HuH-7 (cell line): Measurements from ENCODE around the gene ACTN4.

Experiments used
- DNase-seq: peaks from one replicate; pipeline ENCODE4 v3.0.0; 2011; ENCODE audit warnings: low spot score

The ACTN4 gene

GRCh38 chr19:38725469-38726283 lies 78.2 kb downstream of the ACTN4 start:
- DNase-seq: no peak

- DNase-seq: no peak
These were observed 78.8 kb downstream of the ACTN4 start for GRCh38 chr19:38726284-38726673.

GRCh38 chr19:38726761-38727301 lies 79.4 kb downstream of the ACTN4 start:
- no peak for DNase-seq

- no peak for DNase-seq
These were observed 79.9 kb downstream of the ACTN4 start for GRCh38 chr19:38727306-38727867.

- DNase-seq: no peak
These were observed 80.6 kb downstream of the ACTN4 start for GRCh38 chr19:38727868-38728660.

GRCh38 chr19:38728752-38729541 lies 81.5 kb downstream of the ACTN4 start:
- no peak for DNase-seq

GRCh38 chr19:38729653-38730469 lies 82.4 kb downstream of the ACTN4 start:
- DNase-seq: peak; percentile 85

GRCh38 chr19:38730470-38730730 lies 83.0 kb downstream of the ACTN4 start:
- DNase-seq: no peak

- DNase-seq: no peak
These were observed 83.5 kb downstream of the ACTN4 start for GRCh38 chr19:38730731-38731589.

GRCh38 chr19:38731654-38732301 lies 84.3 kb downstream of the ACTN4 start:
- DNase-seq: no peak

GRCh38 chr19:38733241-38733492 lies 85.7 kb downstream of the ACTN4 start:
- no peak for DNase-seq

GRCh38 chr19:38733493-38734175 lies 86.2 kb downstream of the ACTN4 start:
- no peak for DNase-seq

- DNase-seq: no peak
These were observed 86.7 kb downstream of the ACTN4 start for GRCh38 chr19:38734176-38734425.

- peak; percentile 58 for DNase-seq
These were observed 87.2 kb downstream of the ACTN4 start for GRCh38 chr19:38734426-38735256.

- DNase-seq: peak; percentile 77
These were observed 87.8 kb downstream of the ACTN4 start for GRCh38 chr19:38735257-38735686.

- peak; percentile 68 for DNase-seq
These were observed 88.6 kb downstream of the ACTN4 start for GRCh38 chr19:38736036-38736412.

- peak; percentile 96 for DNase-seq
These were observed 89.2 kb downstream of the ACTN4 start for GRCh38 chr19:38736413-38737280.
